Ectodermal cell (in vitro differentiated cells): ENCODE measurements around the gene ZNF362.

ENCODE experiments used
- H3K27ac ChIP-seq: 2 replicates; pipeline ENCODE4 v1.7.0; 2013; ENCODE audit warnings: mild to moderate bottlenecking, low read depth, low read length; ENCODE audit not compliant: insufficient read depth, poor library complexity, severe bottlenecking
- H3K27me3 ChIP-seq: 2 replicates; pipeline ENCODE4 v1.7.0; 2013; ENCODE audit warnings: mild to moderate bottlenecking, low read length; ENCODE audit not compliant: insufficient read depth, control insufficient read depth, poor library complexity, severe bottlenecking
- H3K36me3 ChIP-seq: one replicate; pipeline ENCODE4 v1.7.0; 2013; ENCODE audit warnings: low read length; ENCODE audit not compliant: control insufficient read depth, insufficient read depth
- H3K4me1 ChIP-seq: one replicate; pipeline ENCODE4 v1.7.0; 2013; ENCODE audit warnings: low read length; ENCODE audit not compliant: control insufficient read depth, insufficient read depth
- H3K4me3 ChIP-seq: 2 replicates; pipeline ENCODE4 v1.7.0; 2013; ENCODE audit warnings: low read depth, low read length, control low read depth; ENCODE audit not compliant: insufficient read depth
- H3K9me3 ChIP-seq: 2 replicates; pipeline ENCODE4 v1.7.0; 2013; ENCODE audit warnings: mild to moderate bottlenecking, low read length, moderate library complexity; ENCODE audit not compliant: control insufficient read depth
- WGBS, 2 experiments: methylation state at CpG; one replicate each; pipeline ENCODE4 v1.1.7; 2013; ENCODE audit warnings: missing lambda C conversion rate in 2 of 2; 5-methylcytosine and 5-hydroxymethylcytosine counted together

The ZNF362 gene

DNA sequence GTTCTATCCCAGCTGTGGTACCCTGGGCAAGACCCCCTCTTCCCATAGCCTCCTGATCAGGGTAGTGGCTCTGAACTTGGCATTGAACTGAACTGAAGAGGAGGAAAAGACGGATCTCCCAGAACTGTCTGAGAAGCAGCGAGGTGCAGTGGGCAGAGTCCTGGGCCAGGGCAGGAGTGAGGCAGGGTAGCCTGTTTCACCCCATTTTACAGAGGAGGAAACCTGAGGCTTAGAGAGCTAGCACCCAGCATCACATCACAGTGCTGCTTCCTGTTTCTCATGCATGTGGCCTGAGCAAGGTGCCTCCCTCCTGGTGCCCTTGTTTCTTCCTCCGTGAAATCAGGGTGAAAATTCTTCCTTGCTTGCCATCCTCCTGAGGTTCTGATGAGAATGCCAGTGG lies 17.1 kb downstream of the ZNF362 start:
- H3K4me3 ChIP-seq, result no peak overlapping the region
- no peaks in the 10 kb centered on the region for H3K4me1 ChIP-seq
- no peak overlapping the region for H3K27ac ChIP-seq
- no peaks in the 10 kb centered on the region for H3K36me3 ChIP-seq
- H3K9me3 ChIP-seq, result no peaks in the 10 kb centered on the region
- 90 to 94% methylated on average over 3 of the region's 3 CpGs for WGBS, 2 experiments
- H3K27me3 ChIP-seq, result no peaks in the 10 kb centered on the region

DNA sequence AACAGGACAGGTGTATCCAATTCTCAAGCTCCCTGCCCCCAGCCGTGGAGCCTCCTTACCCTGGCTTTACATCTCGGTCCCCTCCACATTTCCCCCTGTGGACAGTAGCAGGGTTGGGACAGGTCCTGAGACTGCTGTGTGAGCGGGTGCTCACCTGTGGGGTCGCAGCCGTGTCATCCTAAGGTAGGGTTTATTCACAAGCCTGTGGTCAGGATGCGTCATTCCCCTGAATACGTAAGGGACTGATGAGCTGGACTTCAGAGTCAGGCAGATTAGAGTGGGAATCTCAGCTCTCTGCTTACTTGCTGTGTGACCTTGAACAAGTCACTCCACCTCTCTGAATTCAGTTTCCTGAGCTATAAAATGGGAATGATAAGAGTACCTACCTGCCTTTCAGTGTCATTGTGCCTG lies 17.7 kb downstream of the ZNF362 start:
- WGBS, 2 experiments, result 80 to 81% methylated on average over 7 of the region's 7 CpGs

DNA sequence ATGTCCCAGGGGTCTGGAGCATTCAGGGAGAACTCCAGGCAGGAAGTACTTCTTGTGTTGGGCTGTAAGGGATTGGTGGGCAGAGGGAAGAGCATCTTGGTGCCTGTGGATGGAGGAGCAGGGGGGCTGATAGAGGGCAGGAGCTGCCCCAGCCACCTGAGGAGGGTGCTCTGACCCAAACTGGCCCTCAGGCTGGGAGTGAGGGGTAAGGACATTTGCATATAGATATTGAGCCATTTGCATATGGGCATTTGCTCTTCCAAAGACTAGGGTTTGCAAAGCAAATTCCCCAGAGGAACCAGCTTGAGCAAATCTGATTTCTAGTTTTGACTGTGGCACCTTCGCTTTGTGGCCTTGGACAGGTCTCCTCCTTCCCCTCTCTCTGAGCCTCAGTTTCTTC lies 18.2 kb downstream of the ZNF362 start:
- Histone ChIP-seq H3K4me1 (no peaks in the 10 kb centered on the region), H3K36me3 (no peaks in the 10 kb centered on the region), H3K9me3 (no peaks in the 10 kb centered on the region), H3K27ac (no peak overlapping the region), H3K27me3 (no peaks in the 10 kb centered on the region), H3K4me3 (no peak overlapping the region)
- WGBS, 2 experiments, result 96 to 100% methylated on average over 1 of the region's 1 CpG

More for the DNA sequence above, 17.7 kb downstream of the ZNF362 start:
- Histone ChIP-seq H3K27ac (no peak overlapping the region), H3K9me3 (no peaks in the 10 kb centered on the region), H3K4me3 (no peak overlapping the region), H3K4me1 (no peaks in the 10 kb centered on the region), H3K27me3 (no peaks in the 10 kb centered on the region), H3K36me3 (no peaks in the 10 kb centered on the region)

DNA sequence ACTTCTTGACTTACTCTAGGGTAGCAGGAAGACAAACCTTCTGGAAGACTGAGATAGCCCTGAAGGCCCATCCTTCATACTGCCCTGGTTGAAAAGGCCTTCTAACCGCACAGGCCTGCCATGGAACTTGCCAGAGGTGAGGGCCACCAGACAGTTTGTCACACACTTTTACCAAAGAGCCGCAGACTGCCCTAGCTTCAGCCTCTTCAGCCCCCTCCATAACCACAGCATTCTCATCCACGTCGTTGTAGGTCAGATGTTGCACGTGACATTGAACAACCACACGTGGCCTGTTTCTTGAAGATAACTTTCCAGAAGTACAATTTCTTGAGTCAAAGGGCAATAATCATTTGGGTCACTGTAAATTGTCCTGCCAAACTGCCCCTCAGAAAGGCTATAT lies 18.9 kb downstream of the ZNF362 start:
- Histone ChIP-seq H3K27ac (no peak overlapping the region), H3K4me3 (no peak overlapping the region), H3K36me3 (peaks cover 6% of the 10 kb centered on the region), H3K4me1 (no peaks in the 10 kb centered on the region), H3K27me3 (no peaks in the 10 kb centered on the region), H3K9me3 (no peaks in the 10 kb centered on the region)
- WGBS, 2 experiments, result 95 to 97% methylated on average over 6 of the region's 6 CpGs

DNA sequence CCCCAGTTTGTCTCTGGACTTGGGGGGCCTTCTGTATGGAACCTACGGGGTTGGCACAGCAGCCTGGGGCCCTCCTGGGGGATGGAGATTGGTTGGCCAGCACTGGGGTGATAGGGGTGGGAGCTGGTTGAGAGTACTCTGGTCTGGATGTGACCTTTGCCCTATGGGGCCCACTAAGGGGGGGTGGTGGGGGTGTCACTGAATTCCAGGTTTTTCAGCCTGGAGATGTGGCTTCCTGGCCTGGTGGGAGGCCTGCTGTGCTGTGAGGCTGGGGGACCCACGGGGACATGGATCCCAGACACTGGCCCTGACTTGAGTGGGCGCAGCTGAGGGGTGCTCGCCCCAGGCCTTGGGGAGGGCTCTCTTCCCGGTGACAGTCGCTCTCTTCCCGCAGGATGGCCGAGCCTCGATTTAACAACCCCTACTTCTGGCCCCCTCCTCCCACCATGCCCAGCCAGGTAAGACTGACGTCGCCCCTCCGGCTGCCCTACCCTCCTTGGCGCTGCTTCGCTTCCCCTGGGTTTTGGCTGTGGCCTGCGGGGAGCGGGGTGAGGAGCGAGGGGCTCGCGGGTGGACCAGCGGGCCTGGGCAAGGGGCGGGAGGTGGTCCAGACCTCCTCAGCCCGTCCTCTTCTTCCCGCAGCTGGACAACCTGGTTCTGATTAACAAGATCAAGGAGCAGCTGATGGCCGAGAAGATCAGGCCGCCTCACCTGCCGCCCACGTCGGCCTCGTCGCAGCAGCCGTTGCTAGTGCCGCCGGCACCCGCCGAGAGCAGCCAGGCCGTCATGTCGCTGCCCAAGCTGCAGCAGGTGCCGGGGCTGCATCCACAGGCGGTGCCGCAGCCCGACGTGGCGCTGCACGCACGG lies 19.6 kb downstream of the ZNF362 start:
- Histone ChIP-seq H3K27me3 (no peaks in the 10 kb centered on the region), H3K36me3 (peaks cover 12% of the 10 kb centered on the region), H3K4me1 (no peaks in the 10 kb centered on the region), H3K4me3 (no peak overlapping the region), H3K9me3 (no peaks in the 10 kb centered on the region), H3K27ac (no peak overlapping the region)
- 96% methylated on average over 45 of the region's 45 CpGs for WGBS, 2 experiments

DNA sequence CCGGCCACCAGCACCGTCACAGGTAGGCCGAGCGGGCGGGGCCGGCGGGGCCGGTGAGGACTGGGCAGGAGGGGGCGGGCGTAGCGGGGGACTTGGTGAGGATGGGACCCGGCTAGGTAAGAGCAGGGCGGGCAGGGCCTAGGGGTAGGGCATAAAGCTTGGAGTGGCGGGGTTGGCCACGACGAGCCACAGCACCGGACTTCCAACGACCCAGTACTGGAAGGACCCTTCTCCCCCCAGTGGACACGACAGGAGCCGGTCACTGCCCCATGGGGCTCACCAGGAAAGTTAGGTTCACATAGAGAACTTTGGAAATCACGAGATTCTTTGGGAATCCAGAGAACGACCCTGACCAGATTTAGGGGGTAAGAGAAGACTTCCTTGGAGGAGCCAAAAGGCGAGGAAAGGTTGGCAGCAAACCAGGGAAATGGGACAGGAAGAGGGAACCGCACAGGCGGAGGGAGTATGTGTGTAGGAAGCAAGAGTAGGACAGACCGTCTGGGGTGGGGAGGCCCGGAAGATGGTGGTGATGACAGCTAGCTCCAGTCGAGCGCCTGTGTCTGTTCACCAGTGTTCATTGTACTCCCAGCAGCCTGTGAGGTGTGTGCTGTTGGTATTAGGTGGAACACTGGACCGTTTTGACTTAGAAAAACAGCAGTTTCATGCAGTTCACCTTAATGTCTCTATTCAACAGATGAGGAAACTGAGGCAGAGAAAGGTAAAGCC lies 20.4 kb downstream of the ZNF362 start:
- 90 to 91% methylated on average over 30 of the region's 30 CpGs for WGBS, 2 experiments

DNA sequence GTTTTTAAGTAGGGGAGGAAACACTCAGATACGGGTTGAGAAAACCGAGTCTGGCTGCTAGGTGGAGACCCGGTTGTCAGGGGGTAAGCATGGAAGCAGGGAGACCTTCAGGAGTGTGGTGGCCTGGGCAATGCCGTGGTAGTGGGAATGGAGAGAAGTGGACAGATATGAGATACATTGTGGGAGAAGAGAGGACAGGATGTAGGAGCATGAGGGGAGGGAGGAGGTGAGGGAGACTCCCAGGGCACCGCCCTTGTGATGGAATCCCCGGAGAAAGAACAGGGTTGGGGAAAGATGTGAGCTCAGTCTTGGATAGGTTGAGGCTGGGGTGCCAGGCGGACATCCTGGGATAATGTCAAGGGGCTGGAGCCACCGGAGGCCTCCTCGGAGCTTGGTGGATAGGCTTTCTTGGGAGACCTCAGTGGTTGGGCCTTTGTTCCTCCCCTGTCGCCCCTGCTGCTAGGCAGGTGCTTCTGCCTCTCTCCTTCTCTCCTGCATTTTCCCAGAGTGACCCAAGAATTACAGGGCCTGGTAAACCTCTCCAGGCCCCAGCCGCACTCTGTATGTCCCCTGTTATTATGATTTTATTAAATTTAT lies 21.3 kb downstream of the ZNF362 start:
- WGBS, 2 experiments, result 94 to 97% methylated on average over 10 of the region's 11 CpGs
- H3K4me1 ChIP-seq, result no peaks in the 10 kb centered on the region

More for the DNA sequence above, 20.4 kb downstream of the ZNF362 start:
- H3K27me3 ChIP-seq, result no peaks in the 10 kb centered on the region
- no peaks in the 10 kb centered on the region for H3K9me3 ChIP-seq
- no peaks in the 10 kb centered on the region for H3K4me1 ChIP-seq
- peaks cover 19% of the 10 kb centered on the region for H3K36me3 ChIP-seq
- H3K4me3 ChIP-seq, result no peak overlapping the region
- H3K27ac ChIP-seq, result no peak overlapping the region

DNA sequence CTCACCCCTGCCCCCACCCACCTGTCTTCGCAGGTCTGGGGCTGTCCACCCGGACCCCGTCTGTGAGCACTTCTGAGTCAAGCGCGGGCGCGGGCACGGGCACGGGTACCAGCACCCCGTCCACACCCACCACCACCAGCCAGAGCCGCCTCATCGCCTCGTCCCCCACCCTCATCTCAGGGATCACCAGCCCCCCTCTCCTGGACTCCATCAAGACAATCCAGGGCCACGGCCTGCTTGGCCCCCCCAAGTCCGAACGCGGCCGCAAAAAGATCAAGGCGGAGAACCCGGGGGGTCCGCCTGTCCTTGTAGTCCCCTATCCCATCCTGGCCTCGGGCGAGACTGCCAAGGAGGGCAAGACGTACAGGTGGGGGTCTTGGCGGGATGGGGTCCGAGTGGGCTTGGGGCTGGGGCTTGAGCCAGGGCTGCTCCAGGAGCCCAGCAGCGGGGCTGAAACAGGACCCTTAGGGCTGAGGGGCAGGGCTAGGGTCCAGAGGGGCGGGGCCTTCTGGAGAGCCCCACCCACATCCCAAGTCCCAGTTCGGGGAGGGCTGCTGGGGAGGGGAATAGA lies 23.9 kb downstream of the ZNF362 start:
- Histone ChIP-seq H3K27me3 (no peaks in the 10 kb centered on the region), H3K9me3 (no peaks in the 10 kb centered on the region), H3K36me3 (peaks cover 33% of the 10 kb centered on the region), H3K4me3 (no peak overlapping the region), H3K27ac (no peak overlapping the region), H3K4me1 (no peaks in the 10 kb centered on the region)
- WGBS, 2 experiments, result 94 to 97% methylated on average over 29 of the region's 29 CpGs

More for the DNA sequence above, 21.3 kb downstream of the ZNF362 start:
- no peaks in the 10 kb centered on the region for H3K27me3 ChIP-seq
- H3K36me3 ChIP-seq, result peaks cover 24% of the 10 kb centered on the region
- no peak overlapping the region for H3K4me3 ChIP-seq
- H3K27ac ChIP-seq, result no peak overlapping the region
- H3K9me3 ChIP-seq, result no peaks in the 10 kb centered on the region

DNA sequence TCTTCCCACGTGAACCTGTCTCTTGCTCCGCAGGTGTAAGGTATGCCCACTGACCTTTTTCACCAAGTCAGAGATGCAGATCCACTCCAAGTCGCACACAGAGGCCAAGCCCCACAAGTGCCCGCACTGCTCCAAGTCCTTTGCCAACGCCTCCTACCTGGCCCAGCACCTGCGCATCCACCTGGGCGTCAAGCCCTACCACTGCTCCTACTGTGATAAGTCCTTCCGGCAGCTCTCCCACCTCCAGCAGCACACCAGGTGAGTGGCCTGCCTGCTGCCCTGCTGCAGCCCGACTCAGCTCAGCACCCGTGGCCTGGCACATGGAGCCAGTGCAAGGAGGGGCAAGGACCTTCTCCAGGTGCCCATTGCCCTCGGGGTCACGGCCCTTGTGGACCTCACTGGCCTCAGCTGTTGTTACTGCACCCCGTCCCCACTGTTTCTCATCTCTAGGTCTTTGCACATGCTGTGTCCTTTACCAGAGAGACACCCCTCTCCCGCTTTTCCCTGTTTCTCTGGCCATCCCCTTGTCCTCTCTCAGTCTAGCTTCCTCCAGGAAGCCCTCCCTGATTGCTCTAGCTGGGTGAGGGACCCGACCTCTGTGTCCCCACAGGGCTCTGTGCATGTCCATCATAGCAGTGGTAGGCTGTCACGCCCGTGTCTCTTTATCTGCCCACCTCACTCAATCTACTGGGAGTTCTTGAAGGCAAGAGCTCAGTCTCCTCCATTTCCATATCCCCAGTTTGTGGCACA lies 25.4 kb downstream of the ZNF362 start:
- H3K4me1 ChIP-seq, result no peaks in the 10 kb centered on the region
- H3K27ac ChIP-seq, result no peak overlapping the region
- no peaks in the 10 kb centered on the region for H3K27me3 ChIP-seq
- H3K4me3 ChIP-seq, result no peak overlapping the region
- peaks cover 33% of the 10 kb centered on the region for H3K36me3 ChIP-seq
- no peaks in the 10 kb centered on the region for H3K9me3 ChIP-seq
- 94 to 95% methylated on average over 17 of the region's 17 CpGs for WGBS, 2 experiments
